SK-N-SH treated with all-trans-retinoic acid at 6 μM for 48 hours (cell line): ENCODE data around the gene GOT2.

Experiments
- ARNTL ChIP-seq: fragments of 450-650 bp; formaldehyde crosslinking; IDR thresholded peaks from 2 replicates; pipeline ENCODE4 v1.5.0; 2020; ENCODE audit warnings: low read depth, mild to moderate bottlenecking, moderate library complexity, borderline replicate concordance
- OSR1 ChIP-seq: fragments of 250-450 bp; sonication (Bioruptor Pico); IDR thresholded peaks from 2 replicates; pipeline ENCODE4 v1.8.0; 2022; ENCODE audit warnings: moderate library complexity, mild to moderate bottlenecking, inconsistent platforms
- PATZ1 ChIP-seq: fragments of 250-450 bp; sonication (Bioruptor Pico); IDR thresholded peaks from 2 replicates; pipeline ENCODE4 v1.8.0; 2020; ENCODE audit warnings: mild to moderate bottlenecking, moderate library complexity, borderline replicate concordance
- RARB ChIP-seq: fragments of 250-450 bp; sonication (Bioruptor Pico); IDR thresholded peaks from 2 replicates; pipeline ENCODE4 v1.8.0; 2021; ENCODE audit warnings: mild to moderate bottlenecking, moderate library complexity
- ZNF8 ChIP-seq: fragments of 450-650 bp; formaldehyde crosslinking; IDR thresholded peaks from 2 replicates; pipeline ENCODE4 v1.5.0; 2020; ENCODE audit warnings: mild to moderate bottlenecking, moderate library complexity

- no peak for TF ChIP-seq ZNF8 (CRISPR knock-in tag)
- TF ChIP-seq RARB (CRISPR knock-in tag): no peak
- no peak for TF ChIP-seq OSR1
- TF ChIP-seq PATZ1 (CRISPR knock-in tag): no peak
- TF ChIP-seq ARNTL (CRISPR knock-in tag): no peak
Measured at GRCh38 chr16:58733248-58733670, 857 bp downstream of the GOT2 start.
